Ecto neural progenitor cell (in vitro differentiated cells): ENCODE results near the gene ECSIT.

Experiments
- DNase-seq: peaks from one replicate; pipeline ENCODE4 v3.0.0-alpha.2; 2018; ENCODE audit warnings: low spot score

ECSIT gene

GRCh38 chr19:11504502-11505031, 24.4 kb downstream of the ECSIT start:
- no peak for DNase-seq

- no peak for DNase-seq
Observed at GRCh38 chr19:11499890-11500420, 29.0 kb downstream of the ECSIT start.

GRCh38 chr19:11499220-11499726, 29.7 kb downstream of the ECSIT start:
- no peak for DNase-seq

- DNase-seq = peak; percentile 82
Observed at GRCh38 chr19:11496391-11497163, 32.4 kb downstream of the ECSIT start.

- no peak for DNase-seq
Observed at GRCh38 chr19:11495885-11496284, 33.0 kb downstream of the ECSIT start.

GRCh38 chr19:11495481-11495880, 33.5 kb downstream of the ECSIT start:
- DNase-seq = no peak

GRCh38 chr19:11494634-11495285, 34.2 kb downstream of the ECSIT start:
- no peak for DNase-seq

- no peak for DNase-seq
Observed at GRCh38 chr19:11489378-11489777, 39.6 kb downstream of the ECSIT start.

- DNase-seq = no peak
Observed at GRCh38 chr19:11486661-11487503, 42.1 kb downstream of the ECSIT start.

GRCh38 chr19:11485245-11485837, 43.6 kb downstream of the ECSIT start:
- DNase-seq = no peak

- DNase-seq = peak; percentile 41
Observed at GRCh38 chr19:11483366-11484111, 45.4 kb downstream of the ECSIT start.

- DNase-seq = peak; percentile 86
Observed at GRCh38 chr19:11482384-11483050, 46.4 kb downstream of the ECSIT start.

GRCh38 chr19:11481534-11482383, 47.2 kb downstream of the ECSIT start:
- DNase-seq = peak; percentile 89

GRCh38 chr19:11480715-11481533, 48.0 kb downstream of the ECSIT start, which contains the start of gene ELAVL3:
Gene ELAVL3, minus strand, starts transcription at chr19:11481046. Its CDS starts 438 bp downstream, at chr19:11480608.
- DNase-seq = peak; percentile 50

- DNase-seq = peak; percentile 45
Observed at GRCh38 chr19:11479898-11480714, 48.8 kb downstream of the ECSIT start.

- peak; percentile 86 for DNase-seq
Observed at GRCh38 chr19:11479090-11479897, 49.6 kb downstream of the ECSIT start.
